Mucosa of descending colon (tissue), 3 donors: ENCODE results near the gene ROBO1. TPM values are rescaled to one million over a fixed set of nuclear protein-coding genes. Genes with fewer than 3 reads are reported as not detected.

Experiments used
- ATAC-seq: fragments of 200-7000 bp; cut with Tn5 transposase; one replicate; pipeline ENCODE4 v1.9.1; 2020; ENCODE audit warnings: mild to moderate bottlenecking, moderate library complexity
- DNase-seq, 3 donors: peaks; one replicate each; pipeline ENCODE4 v3.0.0-alpha.2; 2020
- H3K36me3 ChIP-seq: fragments of 200-600 bp; one replicate; pipeline ENCODE4 v1.8.0; 2021; ENCODE audit warnings: low read depth, mild to moderate bottlenecking
- H3K4me1 ChIP-seq: fragments of 200-600 bp; one replicate; pipeline ENCODE4 v1.8.0; 2021; ENCODE audit warnings: low read depth, mild to moderate bottlenecking
- H3K4me3 ChIP-seq: fragments of 200-600 bp; one replicate; pipeline ENCODE4 v1.8.0; 2021; ENCODE audit warnings: mild to moderate bottlenecking
- H3K9me3 ChIP-seq: fragments of 200-600 bp; one replicate; pipeline ENCODE4 v1.8.0; 2021; ENCODE audit warnings: mild to moderate bottlenecking
- CTCF ChIP-seq: fragments of 200-600 bp; IDR thresholded peaks from one replicate; pipeline ENCODE4 v1.8.0; 2022; ENCODE audit warnings: antibody characterized with exemption, mild to moderate bottlenecking
- intact Hi-C, 2 donors: fragments of 100-400 bp; cut with DNase I in 1 of 2; cut with micrococcal nuclease in 1 of 2; formaldehyde crosslinking; loops; one replicate each; pipeline versions ENCODE4 v1.11.0 to v1.11.1; 2022; cut with DNase I, micrococcal nuclease
- total RNA-seq, 3 donors: library from RNA; stranded (reverse); fragmentation: NEBNext Ultra II Directional in 2 of 3; extraction: Animal tissue kit (Norgen Biotek cat#: 25700) in 2 of 3; gene quantifications; one replicate each; pipeline versions ENCODE4 v1.2.1 to v1.2.4, GENCODE V29; 2021 to 2023
- donor health status: DM: no; HTN: no; CAD: no; lungs with moderate emphysema.
- donor health status: DM: no; HTN: no; CAD: no.
- donor health status: DM: no; HTN: yes; CAD: no.

ROBO1 gene
- total RNA-seq, 3 donors from 2014 or later = 4.3 to 22.7 (median 10.1) TPM

GRCh38 chr3:78926523-78926922 lies 841.3 kb downstream of the ROBO1 start:
- ATAC-seq = no peak
- TF ChIP-seq CTCF = no peak
- no peak overlapping the region for H3K4me3 ChIP-seq

DNA sequence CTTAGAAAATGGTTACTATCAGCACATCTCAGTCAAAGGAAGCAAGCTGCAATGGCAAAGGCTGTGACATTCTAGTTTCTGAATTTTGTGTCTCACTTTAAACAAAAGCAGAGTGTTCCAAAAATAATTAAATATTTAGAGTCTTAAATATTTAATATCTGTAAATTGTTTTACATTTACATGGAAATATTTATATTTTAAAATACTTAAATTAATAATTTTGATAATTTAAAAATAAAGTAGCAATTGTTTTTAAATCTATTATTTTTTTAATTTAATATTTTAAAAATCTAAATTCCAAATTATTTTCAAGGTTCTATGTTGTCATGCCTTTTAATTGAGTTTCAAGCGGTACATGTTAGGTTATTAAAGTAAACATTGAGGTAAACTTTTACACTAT lies 843.1 kb downstream of the ROBO1 start:
- Histone ChIP-seq H3K36me3 (no peaks in the 10 kb centered on the region), H3K4me1 (no peaks in the 10 kb centered on the region), H3K9me3 (no peaks in the 10 kb centered on the region), H3K4me3 (no peak overlapping the region)
- intact Hi-C loops = no loop called here
- ATAC-seq = no peak
- no peak for TF ChIP-seq CTCF
- no peak for DNase-seq

More at GRCh38 chr3:78926523-78926922, 841.3 kb downstream of the ROBO1 start:
- intact Hi-C loops = no loop called here
- no peaks in the 10 kb centered on the region for H3K36me3 ChIP-seq
- no peak for DNase-seq
- H3K4me1 ChIP-seq = no peaks in the 10 kb centered on the region
- no peaks in the 10 kb centered on the region for H3K9me3 ChIP-seq

DNA sequence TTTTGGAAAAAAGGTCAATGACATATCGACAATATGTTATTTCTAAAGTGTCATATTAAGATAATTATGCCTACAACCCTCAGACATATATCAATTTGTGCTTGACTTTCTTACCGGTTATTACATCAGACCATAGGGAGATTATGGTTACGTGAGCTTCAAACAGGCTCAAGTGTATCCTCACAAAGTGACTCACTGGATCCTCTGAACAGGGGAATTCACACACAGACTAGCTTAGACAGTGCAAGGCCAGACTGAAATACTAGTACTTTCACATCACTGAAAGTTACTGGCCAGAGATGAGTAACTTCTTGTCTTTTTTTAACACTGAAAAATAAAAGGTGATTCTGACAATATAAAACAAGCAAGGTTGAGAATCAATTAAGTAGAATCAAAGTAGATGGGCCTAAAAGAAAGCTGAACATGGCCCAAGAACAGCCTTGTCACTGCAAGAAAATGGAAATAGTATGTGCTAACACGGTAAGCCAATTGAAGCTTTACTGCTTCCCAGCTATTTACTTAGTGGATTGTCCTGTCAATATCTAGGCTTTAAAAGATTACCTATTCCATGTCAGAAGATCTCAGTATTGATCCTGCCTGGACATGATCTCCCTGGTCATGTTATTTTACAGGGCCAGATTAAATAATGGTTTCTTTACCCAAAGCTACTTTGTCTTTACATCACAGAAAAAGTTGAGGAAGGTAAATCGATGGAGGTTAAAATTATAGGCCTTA lies 848.6 kb downstream of the ROBO1 start:
- DNase-seq (no peak), ATAC-seq (peak; percentile 40)
- Histone ChIP-seq H3K9me3 (no peaks in the 10 kb centered on the region), H3K36me3 (no peaks in the 10 kb centered on the region), H3K4me1 (no peaks in the 10 kb centered on the region), H3K4me3 (no peak overlapping the region)
- no peak for TF ChIP-seq CTCF
- intact Hi-C loops = no loop called here

- Histone ChIP-seq H3K4me3 (no peak overlapping the region), H3K36me3 (no peaks in the 10 kb centered on the region), H3K4me1 (no peaks in the 10 kb centered on the region), H3K9me3 (no peaks in the 10 kb centered on the region)
- ATAC-seq (no peak), DNase-seq (no peak)
- intact Hi-C loops = no loop called here
- no peak for TF ChIP-seq CTCF
These were observed 849.3 kb downstream of the ROBO1 start for GRCh38 chr3:78918361-78919020.

GRCh38 chr3:78917536-78917935 lies 850.3 kb downstream of the ROBO1 start:
- no peak for TF ChIP-seq CTCF
- DNase-seq (no peak), ATAC-seq (no peak)
- H3K4me1 ChIP-seq = no peaks in the 10 kb centered on the region
- no peaks in the 10 kb centered on the region for H3K36me3 ChIP-seq
- intact Hi-C loops = no loop called here
- H3K4me3 ChIP-seq = no peak overlapping the region
- H3K9me3 ChIP-seq = no peaks in the 10 kb centered on the region
